HAP-1 (cell line): ENCODE results near the gene RGS17.

Source experiments
- DNase-seq, 2 experiments: peaks; one replicate each; pipeline ENCODE4 v3.0.0-alpha.2; 2016 to 2020; ENCODE audit warnings: low spot score in 2 of 2
- H3K27me3 ChIP-seq: fragments of 250-450 bp; sonication (Bioruptor Pico); 2 replicates; pipeline ENCODE4 v1.5.1; 2020; ENCODE audit warnings: low read depth, mild to moderate bottlenecking, moderate library complexity
- H3K36me3 ChIP-seq: fragments of 250-450 bp; sonication (Bioruptor Pico); replicated peaks from 2 replicates; pipeline ENCODE4 v1.5.1; 2020; ENCODE audit warnings: mild to moderate bottlenecking
- H3K4me1 ChIP-seq: fragments of 250-450 bp; sonication (Bioruptor Pico); 2 replicates; pipeline ENCODE4 v1.5.1; 2020; ENCODE audit warnings: mild to moderate bottlenecking
- H3K4me3 ChIP-seq: fragments of 250-450 bp; sonication (Bioruptor Pico); 2 replicates; pipeline ENCODE4 v1.5.1; 2020; ENCODE audit warnings: mild to moderate bottlenecking, moderate library complexity
- H3K9me3 ChIP-seq: fragments of 250-450 bp; sonication (Bioruptor Pico); 2 replicates; pipeline ENCODE4 v1.5.1; 2020; ENCODE audit warnings: mild to moderate bottlenecking, moderate library complexity
- in situ Hi-C: fragments of 300-500 bp; cut with MboI; formaldehyde crosslinking; loops from 3 replicates; pipeline ENCODE4 v1.14.3; 2020; ENCODE audit warnings: low sequenced_read_pairs, inconsistent platforms, mixed read lengths

The RGS17 gene

DNA sequence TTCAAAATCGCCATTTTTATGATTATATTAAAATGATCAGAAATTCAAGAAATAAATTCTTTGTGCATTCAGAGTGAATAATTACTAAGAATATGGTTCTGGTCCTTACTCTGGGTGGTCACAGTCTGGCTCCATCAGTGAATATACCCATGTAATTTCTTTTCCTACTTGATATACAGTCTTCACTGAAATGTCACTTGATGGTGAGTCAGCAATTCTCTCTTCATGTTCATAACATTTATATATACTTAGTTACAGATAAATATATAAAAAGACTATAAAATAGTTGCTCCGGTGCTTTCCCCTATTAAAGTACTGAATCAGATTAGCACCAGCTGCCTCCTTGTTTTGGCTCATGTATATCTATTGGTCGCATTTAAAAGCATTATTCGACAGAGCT is 72.2 kb downstream of the RGS17 start:
- H3K9me3 ChIP-seq, result no peaks in the 10 kb centered on the region
- no peaks in the 10 kb centered on the region for H3K27me3 ChIP-seq
- in situ Hi-C loops, result no loop called here
- no peaks in the 10 kb centered on the region for H3K36me3 ChIP-seq
- no peak overlapping the region for H3K4me3 ChIP-seq
- DNase-seq, result no peak
- H3K4me1 ChIP-seq, result peaks cover 13% of the 10 kb centered on the region

DNA sequence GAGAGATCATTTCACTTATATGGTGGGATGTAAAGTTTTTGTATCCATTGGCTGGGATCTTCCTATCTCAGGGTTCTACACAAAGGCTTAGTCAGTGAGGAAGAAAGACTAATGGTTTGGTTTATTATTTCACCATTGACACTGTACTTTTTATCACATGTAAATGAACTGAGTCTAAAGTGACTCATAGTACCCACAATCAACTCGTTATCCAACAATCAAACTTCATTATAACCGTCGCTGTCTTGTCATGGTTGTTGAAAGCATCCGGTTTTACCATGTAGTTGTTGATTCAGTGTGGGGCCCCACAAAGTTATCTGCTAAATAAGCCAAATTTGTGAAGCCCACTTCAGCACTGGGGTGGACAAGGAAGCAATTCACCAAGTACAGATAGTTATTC is 72.8 kb downstream of the RGS17 start:
- Histone ChIP-seq H3K4me3 (no peak overlapping the region), H3K27me3 (no peaks in the 10 kb centered on the region), H3K36me3 (no peaks in the 10 kb centered on the region), H3K4me1 (peaks cover 13% of the 10 kb centered on the region), H3K9me3 (no peaks in the 10 kb centered on the region)
- in situ Hi-C loops, result no loop called here
- no peak for DNase-seq

GRCh38 chr6:153056308-153056707 is 74.8 kb downstream of the RGS17 start:
- in situ Hi-C loops, result no loop called here
- H3K36me3 ChIP-seq, result no peaks in the 10 kb centered on the region
- H3K4me3 ChIP-seq, result no peak overlapping the region
- DNase-seq, result peak in 1 of 2 experiments; percentile 21
- H3K4me1 ChIP-seq, result peaks cover 13% of the 10 kb centered on the region
- H3K27me3 ChIP-seq, result no peaks in the 10 kb centered on the region
- H3K9me3 ChIP-seq, result no peaks in the 10 kb centered on the region

DNA sequence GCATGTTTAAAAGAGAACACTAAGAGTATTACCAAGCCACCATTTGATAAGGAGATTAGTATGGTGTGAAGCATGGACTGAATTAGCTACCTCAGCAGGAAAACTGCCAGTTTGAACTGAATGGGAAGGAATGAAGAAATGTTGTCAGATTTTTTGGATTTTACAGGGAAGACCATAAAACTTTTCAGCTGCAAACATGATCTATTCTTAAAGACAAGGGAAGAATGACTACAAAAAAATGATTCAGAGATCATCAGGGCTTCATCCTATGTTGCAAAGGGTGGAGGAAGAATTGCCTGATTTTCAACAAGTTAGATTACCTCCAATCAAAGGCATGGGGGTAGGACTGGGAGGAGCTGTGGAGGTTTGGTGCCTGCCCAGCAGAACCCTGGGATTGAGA is 79.3 kb downstream of the RGS17 start:
- Histone ChIP-seq H3K9me3 (no peaks in the 10 kb centered on the region), H3K4me1 (peaks cover 14% of the 10 kb centered on the region), H3K27me3 (no peaks in the 10 kb centered on the region), H3K36me3 (no peaks in the 10 kb centered on the region), H3K4me3 (no peak overlapping the region)
- no peak for DNase-seq
- in situ Hi-C loops, result no loop called here

GRCh38 chr6:153048631-153049030 is 82.5 kb downstream of the RGS17 start:
- DNase-seq, result no peak
- Histone ChIP-seq H3K36me3 (no peaks in the 10 kb centered on the region), H3K4me1 (peaks cover 8% of the 10 kb centered on the region), H3K9me3 (no peaks in the 10 kb centered on the region), H3K4me3 (no peak overlapping the region), H3K27me3 (no peaks in the 10 kb centered on the region)
- in situ Hi-C loops, result loop anchor here (25.0 kb wide), 1 partner anchor 189 kb away; no protein-coding TSS in a partner anchor

GRCh38 chr6:153047386-153047785 is 83.7 kb downstream of the RGS17 start:
- H3K4me1 ChIP-seq, result peaks cover 8% of the 10 kb centered on the region
- in situ Hi-C loops, result loop anchor here (25.0 kb wide), 1 partner anchor 190 kb away; no protein-coding TSS in a partner anchor
- H3K9me3 ChIP-seq, result no peaks in the 10 kb centered on the region
- H3K4me3 ChIP-seq, result no peak overlapping the region
- no peaks in the 10 kb centered on the region for H3K27me3 ChIP-seq
- H3K36me3 ChIP-seq, result no peaks in the 10 kb centered on the region; the same call in 1 of the 2 replicates
- DNase-seq, result peak; percentile 59 to 89

DNA sequence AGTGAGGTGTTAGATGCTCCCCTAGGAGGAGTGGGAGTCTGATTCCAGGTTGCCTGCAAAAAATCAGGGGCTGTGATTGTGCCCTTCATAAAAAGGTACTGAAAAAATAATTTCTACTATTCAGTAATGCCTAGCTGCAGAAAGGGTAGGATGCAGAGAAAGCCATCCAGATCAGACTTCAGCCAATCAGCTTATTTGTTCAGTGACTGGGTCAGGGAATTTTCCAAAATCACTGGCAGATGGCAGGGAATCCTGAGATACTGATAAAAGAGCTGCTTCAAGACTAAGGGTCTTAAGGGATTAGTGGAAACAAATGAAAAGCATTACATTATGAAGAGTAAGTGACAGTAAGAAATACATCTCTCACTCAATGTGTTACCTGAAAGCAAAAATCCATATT is 85.8 kb downstream of the RGS17 start:
- no peaks in the 10 kb centered on the region; the same call in none of the 2 replicates for H3K36me3 ChIP-seq
- peaks cover 8% of the 10 kb centered on the region for H3K4me1 ChIP-seq
- in situ Hi-C loops, result loop anchor here (25.0 kb wide), 1 partner anchor 192 kb away; no protein-coding TSS in a partner anchor
- no peaks in the 10 kb centered on the region for H3K27me3 ChIP-seq
- H3K4me3 ChIP-seq, result no peak overlapping the region
- no peaks in the 10 kb centered on the region for H3K9me3 ChIP-seq
- no peak for DNase-seq

GRCh38 chr6:153044295-153044694 is 86.8 kb downstream of the RGS17 start:
- Histone ChIP-seq H3K36me3 (no peaks in the 10 kb centered on the region; the same call in none of the 2 replicates), H3K4me3 (no peak overlapping the region), H3K9me3 (no peaks in the 10 kb centered on the region), H3K4me1 (peaks cover 8% of the 10 kb centered on the region), H3K27me3 (no peaks in the 10 kb centered on the region)
- DNase-seq, result no peak
- in situ Hi-C loops, result loop anchor here (25.0 kb wide), 1 partner anchor 193 kb away; no protein-coding TSS in a partner anchor

DNA sequence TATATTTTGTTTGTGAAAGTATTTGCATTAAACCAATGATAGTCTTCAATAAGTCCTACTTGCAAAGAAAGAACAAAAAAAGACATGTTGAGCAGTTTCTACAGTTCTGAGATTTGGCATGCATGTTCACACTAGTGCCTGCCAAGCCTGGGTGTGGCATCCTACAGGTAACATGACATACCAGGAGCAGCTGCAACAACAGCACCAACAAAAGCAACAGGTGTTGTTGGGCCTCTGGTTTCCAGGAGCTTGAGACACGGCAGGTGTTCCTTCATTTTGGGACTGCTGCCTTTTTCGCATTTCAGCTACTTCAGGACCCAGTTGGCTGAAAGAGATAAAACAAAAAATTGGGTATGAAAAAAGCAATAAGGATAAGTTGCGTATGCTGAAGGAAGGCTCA is 87.4 kb downstream of the RGS17 start:
- H3K36me3 ChIP-seq, result no peaks in the 10 kb centered on the region; the same call in none of the 2 replicates
- no peak for DNase-seq
- no peaks in the 10 kb centered on the region for H3K27me3 ChIP-seq
- no peaks in the 10 kb centered on the region for H3K9me3 ChIP-seq
- H3K4me3 ChIP-seq, result no peak overlapping the region
- peaks cover 8% of the 10 kb centered on the region for H3K4me1 ChIP-seq
- in situ Hi-C loops, result loop anchor here (25.0 kb wide), 1 partner anchor 194 kb away; no protein-coding TSS in a partner anchor

DNA sequence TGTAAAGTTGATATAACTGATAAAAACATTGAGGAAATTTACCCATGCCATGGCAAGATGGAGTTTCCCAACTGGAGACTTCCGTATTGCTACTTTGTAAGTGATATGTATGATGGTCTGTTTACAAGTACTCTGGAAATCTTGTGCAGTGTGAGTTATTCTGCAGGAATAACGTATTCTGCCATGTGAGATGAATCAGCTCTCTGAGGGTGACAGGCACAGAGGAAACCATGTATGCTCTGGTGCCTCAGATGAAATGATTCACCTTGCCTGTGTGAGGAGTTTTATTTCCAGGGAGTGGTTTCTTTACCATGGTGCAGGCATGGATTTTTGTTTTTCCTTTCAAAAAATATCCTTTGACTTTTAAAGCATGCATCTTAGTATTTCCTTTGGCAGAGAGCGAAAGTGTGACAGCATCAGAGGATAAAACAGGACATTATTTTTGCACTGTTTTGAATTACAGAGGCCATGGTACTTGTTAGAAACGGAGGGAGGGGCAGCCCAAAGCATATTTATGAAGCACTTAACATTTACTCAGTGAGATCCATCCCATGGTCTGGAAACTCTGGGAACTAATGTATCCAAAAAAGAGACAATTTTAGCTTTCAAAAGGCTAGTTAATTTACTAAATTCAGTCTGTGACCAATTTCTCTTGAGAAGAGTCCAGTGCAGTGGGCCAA is 92.6 kb downstream of the RGS17 start:
- H3K4me1 ChIP-seq, result no peaks in the 10 kb centered on the region
- H3K4me3 ChIP-seq, result no peak overlapping the region
- H3K36me3 ChIP-seq, result peaks cover 2% of the 10 kb centered on the region
- in situ Hi-C loops, result loop anchor here (25.0 kb wide), 1 partner anchor 199 kb away; no protein-coding TSS in a partner anchor
- DNase-seq, result no peak
- no peaks in the 10 kb centered on the region for H3K27me3 ChIP-seq
- no peaks in the 10 kb centered on the region for H3K9me3 ChIP-seq

DNA sequence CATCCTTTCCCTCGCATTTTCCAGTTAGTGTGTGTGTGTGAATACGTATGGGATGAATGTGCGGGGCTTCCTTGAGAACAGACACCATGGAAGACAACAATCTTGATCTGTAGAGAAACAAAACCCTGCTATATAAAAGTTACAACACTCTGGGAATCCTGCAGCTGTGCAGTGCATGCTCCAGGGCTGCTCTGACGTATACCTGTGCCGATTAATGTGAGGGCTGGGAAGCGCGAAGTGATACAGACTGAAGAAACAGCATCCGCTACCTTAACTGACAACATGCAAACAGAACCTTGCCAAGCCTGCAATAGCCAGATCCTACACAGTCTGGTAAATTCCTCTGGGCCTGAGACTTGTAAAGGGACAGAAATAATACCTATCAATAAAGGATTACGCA is 96.9 kb downstream of the RGS17 start:
- DNase-seq, result no peak
- Histone ChIP-seq H3K4me1 (no peaks in the 10 kb centered on the region), H3K9me3 (no peaks in the 10 kb centered on the region), H3K36me3 (0 out of 2 replicates have a peak, but pooled peaks cover 2% of the 10 kb centered on the region), H3K4me3 (no peak overlapping the region), H3K27me3 (no peaks in the 10 kb centered on the region)
- in situ Hi-C loops, result loop anchor here (25.0 kb wide), 1 partner anchor 203 kb away; no protein-coding TSS in a partner anchor

GRCh38 chr6:153032255-153032882 is 98.7 kb downstream of the RGS17 start:
- no peaks in the 10 kb centered on the region for H3K27me3 ChIP-seq
- no peaks in the 10 kb centered on the region for H3K4me1 ChIP-seq
- in situ Hi-C loops, result loop anchor here (25.0 kb wide), 1 partner anchor 205 kb away; no protein-coding TSS in a partner anchor
- no peaks in the 10 kb centered on the region for H3K36me3 ChIP-seq
- no peak overlapping the region for H3K4me3 ChIP-seq
- DNase-seq, result peak in 1 of 2 experiments; percentile 21
- H3K9me3 ChIP-seq, result no peaks in the 10 kb centered on the region

DNA sequence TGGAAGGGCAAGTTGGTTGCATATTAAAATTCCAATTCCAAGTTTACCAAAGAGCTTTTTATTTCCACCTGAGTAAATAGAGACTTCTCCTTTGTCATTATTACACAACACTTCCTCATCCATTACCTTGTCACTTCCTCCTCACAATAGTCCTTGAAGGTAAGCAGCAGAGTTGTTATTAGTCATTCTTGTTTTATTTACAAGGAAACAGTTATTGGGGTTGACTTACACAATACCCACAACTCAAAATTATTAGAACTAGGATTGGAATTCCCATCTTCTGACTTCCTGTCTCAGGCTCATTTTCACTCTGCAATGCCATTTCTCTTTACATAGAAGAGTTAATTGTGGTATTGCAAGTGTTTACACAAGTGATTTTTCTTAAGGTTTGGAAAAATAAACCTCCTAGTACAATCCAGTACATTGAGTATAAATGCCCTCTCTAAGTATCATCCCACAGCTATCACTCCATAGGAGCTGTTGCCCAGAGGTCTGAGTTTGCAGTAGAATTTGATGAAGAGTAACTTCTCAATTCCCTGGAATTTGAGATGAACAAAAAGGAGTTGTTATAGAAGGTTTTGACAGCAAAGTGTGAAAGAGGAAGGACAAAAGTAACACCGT is 99.6 kb downstream of the RGS17 start:
- in situ Hi-C loops, result loop anchor here (25.0 kb wide), 1 partner anchor 206 kb away; no protein-coding TSS in a partner anchor

More for the DNA sequence above, 99.6 kb downstream of the RGS17 start:
- no peak for DNase-seq
- Histone ChIP-seq H3K9me3 (no peaks in the 10 kb centered on the region), H3K4me3 (no peak overlapping the region), H3K27me3 (no peaks in the 10 kb centered on the region), H3K36me3 (no peaks in the 10 kb centered on the region), H3K4me1 (no peaks in the 10 kb centered on the region)
